NCI-H1694 (cell line): ENCODE data around the gene SPINT1.
"Not testable (repeated sequence)": the region's sequence is repeated elsewhere in the genome, so short reads cannot be mapped to it uniquely, and the experiment has no call there.

Source experiments
- DNase-seq: peaks from one replicate; lab custom pipeline; 2025; lab: John Stamatoyannopoulos, UW

Gene SPINT1

DNA sequence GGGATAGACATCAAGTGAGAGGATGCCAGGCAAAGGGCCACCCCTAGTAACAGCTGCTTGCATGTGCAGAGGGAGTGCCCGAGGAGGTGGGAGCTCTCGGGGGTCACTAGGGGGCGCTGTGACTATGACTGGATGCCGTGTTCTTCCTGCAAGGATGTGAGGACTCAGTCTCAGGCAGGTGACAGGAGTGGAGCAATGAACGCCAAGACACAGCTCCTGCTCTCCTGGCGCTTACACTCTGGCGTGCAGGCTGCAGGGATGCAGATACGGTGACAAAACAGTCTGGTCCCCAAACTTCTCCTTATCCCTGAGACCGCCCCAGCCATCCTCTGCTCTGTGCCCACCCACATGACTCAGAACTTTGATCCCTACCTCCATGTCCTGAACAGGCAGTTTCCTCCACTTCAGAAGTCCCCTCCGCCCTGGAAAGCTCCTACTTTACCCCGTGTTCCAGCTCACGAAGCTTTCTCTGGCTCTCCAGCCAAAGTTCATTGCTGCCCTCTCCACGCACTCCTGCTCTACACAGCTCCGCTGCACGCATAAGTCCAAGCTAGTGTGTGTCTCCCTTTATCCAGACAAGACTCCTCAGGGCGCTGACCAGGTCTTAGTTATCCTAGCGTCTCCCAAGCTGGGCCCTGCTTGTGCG lies 15.5 kb downstream of the SPINT1 start:
- DNase-seq: peak; percentile 59

DNA sequence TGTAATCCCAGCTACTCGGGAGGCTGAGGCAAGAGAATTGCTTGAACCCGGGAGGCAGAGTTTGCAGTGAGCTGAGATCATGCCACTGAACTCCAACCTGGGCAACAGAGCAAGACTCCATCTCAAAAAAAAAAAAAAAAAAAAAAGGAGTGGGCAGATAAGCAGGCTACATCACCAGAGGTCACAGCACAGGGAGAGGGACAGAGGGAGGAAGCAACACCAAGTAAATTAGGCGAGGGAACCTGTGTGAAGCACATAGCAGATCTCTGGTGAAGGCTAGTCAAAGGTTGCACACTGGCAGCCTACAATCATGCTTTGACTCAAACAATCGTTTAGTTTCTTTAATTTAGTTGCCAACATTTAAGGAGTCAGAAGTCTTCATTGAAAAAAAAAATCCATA lies 17.3 kb downstream of the SPINT1 start:
- not testable (repeated sequence) for DNase-seq

DNA sequence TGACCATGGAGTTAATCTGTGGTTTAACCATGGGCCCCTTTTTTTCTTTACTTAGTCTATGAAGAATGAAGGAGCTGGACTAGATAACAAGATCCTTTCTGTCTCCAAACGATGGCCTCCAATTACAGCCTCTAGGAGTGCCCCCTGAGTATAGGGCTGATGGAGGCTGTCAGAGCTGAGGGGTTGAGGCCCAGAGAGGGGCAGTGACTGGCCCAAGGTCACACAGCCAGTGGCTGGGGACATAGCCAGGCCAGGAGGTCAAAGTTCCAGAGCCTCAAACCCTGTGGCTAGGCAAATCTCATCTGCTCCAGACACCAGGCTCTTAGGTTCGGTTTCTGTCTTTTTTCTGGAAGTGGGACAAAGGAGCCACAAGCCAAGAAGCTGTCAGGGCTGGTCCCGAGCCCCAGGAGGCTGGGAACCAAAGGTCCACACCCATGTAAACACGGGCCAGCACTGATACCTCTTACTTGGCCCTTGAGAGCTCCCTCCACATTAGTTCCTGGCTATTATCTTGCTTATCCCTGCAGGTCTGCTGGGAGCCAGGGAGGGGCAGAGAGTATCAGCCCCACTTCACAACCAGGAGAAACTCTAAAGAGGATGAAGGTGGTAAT lies 19.9 kb downstream of the SPINT1 start:
- DNase-seq: no peak

DNA sequence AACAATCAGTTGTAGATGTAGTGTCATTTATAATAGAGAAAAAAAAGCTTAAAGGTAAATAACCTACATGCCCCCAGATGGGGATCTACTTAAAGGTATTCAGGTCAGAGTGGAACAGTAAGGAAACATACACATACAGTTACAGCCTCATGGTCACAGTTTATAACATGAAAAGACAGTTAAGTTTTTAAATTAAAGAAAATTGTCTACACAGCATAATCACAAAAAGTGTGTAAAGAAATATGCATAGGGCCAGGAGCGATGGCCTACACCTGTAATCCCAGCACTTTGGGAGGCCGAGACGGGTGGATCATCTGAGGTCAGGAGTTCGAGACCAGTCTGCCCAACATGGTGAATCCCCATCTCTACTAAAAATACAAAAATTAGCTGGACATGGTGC lies 23.4 kb downstream of the SPINT1 start:
- DNase-seq: no peak

DNA sequence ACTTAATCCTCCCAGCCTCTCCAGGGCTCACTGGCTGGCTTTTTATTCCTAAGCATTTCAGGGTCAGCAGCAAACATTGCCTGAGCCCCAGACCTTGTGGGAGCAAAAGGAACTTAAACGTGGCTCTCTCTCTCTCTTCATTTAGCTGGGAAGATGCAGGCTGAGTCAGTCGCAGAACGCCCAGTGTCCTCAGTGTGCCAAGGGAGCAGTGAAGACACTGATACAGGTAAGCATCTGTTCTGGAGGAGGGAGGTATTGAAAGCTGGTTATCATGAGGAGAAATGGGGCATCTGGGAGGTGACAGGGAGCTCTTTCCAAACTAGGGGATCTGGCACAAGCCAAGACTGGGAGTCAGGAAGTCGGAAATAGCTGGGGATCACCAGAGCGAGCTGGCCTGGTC lies 25.8 kb downstream of the SPINT1 start:
- DNase-seq: no peak

DNA sequence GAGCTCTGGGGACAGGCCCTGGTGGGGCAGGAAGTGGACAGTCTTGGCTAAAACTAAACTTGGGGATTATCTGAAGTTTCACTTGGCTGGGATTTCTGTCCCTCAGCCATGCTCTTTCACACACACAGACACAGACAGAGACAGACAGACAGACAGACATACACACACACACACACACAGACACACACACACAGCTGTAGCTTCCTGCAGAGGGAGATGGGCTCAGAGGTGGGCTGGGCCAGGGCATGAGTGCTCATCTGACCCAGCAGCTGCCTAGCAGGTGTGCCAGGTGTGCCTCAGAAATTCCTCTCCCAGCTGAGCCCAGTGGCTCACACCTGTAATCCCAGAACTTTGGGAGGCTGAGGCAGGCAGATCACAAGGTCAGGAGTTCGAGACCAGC lies 26.9 kb downstream of the SPINT1 start:
- no peak for DNase-seq

DNA sequence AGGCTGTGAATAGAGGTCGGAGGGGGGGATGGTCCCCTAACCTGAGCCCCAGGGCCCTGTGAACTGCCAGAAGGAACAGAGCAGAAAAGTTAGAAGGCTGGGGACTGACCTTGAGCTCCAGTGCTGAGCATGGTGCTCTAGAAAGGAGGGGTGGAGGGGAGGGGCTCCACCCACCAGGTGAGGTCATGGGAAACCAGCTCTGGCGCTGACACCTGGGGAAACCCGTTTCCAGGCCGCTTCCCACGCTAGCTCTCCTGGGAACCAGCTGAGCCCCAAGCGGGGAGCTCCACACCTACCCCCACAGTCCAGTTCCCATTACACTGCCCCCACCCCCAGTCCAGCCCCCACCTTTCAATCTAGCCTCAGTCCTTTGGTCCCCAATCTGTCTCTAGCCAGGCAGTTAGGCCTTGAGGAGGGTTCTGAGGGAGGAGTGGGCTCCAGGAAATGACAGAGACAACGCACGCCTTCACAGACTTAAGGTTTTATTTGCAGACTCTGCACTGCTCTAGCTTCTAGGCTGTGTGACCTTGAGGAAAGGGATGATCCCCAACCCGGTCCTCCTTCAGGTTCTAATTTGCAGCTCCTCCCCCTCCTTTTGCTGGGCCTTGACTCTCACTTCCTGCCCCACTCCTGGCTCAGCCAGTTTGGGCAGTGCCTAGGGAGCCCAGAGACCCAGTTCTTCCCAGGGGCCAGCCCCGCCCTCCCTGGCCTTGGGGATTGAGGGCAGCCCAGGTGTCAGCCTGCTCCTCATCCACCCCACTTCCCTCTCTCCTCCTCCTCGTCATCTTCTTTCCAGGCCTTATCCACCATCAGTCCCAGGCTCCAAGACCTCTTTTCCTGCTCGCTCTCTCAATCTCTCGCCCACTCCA lies 28.1 kb downstream of the SPINT1 start:
- DNase-seq: no peak

DNA sequence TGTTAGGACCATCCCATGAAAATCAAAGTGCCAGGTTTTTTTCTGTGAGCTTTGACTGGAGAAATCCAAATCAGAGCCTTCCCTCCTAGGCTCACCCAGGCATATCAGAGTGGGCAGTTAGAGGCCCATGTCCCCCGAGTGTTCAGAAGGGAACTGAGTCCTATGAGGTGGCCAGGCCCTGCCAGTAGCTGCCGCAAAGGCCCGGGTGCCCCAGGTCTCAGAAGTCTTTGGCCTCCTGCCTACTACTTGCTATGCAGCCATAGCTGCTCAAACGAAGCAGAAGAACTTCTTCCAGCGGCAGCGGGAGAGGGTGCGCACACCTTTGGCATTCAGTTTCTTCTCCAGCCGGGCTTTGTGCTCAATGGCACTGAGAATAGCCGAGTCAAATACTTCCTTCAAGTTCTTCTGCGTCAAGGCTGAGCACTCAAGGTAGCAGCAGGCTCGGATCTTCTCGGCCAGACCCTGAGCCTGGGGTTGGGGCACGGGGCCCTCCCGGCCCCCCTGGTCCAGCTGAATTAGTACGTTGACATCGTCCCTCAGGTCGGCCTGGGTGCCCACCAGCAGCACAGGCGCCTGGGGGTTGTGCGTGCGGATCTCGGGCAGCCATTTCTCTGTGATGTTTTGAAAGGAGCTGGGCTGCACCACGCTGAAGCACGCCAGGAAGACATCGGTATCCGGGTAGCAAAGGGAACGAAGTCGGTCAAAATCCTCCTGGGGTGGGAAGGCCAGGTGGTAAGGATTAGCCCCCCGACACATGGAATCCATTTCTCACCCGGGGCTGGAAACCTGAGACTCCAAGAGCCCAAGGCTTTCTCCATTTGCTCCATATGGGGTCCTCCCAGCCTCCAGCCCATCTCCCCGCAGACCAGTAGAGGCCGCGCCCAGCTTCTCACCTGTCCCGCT lies 29.2 kb downstream of the SPINT1 start:
- no peak for DNase-seq

DNA sequence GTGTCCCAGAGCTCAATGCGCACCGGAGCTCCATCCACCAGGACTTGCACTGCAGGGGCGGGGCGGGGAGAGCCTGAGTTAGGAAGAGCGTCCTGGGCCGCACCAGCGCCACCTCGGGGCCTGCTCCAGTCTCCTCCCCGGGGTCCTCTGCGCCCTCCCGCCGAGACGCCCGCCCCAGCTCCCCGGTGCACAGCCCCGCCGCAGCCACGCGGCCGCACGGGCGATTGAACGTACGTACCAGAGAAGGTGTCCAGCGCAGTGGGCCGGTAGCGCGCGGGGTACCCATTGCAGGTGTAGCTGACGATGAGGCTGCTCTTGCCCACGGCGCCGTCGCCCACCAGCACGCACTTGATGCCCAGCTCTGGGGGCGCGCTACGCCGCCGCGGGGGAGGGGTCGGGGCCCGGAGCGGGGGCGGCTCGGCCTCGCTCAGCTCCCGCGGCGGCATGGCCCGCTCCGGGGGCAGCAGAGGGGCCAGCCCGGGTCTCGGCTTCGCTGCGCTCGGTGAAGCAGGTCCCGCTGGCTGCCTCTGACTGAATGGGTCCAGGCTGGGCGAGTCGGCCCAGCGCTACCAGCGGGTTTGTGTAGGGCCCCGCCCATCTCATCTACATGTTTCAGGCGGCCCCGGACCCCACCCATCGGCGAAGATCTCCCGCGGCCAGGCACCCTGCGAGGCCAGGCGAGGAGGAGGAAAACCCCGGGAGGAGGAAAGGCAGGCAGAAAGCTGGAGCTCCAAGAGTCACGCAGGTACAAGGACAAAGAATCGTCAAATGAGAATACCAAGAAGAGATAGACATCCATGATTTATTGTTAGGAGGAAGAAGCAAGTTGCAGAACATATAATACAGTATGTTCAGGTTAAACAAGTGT lies 30.1 kb downstream of the SPINT1 start, which contains the start of gene RHOV:
Gene RHOV, minus strand, starts transcription at position 541 of the 868 bp plus-strand sequence. Its CDS starts 95 bp downstream, at position 446.
- peak; percentile 57 for DNase-seq

DNA sequence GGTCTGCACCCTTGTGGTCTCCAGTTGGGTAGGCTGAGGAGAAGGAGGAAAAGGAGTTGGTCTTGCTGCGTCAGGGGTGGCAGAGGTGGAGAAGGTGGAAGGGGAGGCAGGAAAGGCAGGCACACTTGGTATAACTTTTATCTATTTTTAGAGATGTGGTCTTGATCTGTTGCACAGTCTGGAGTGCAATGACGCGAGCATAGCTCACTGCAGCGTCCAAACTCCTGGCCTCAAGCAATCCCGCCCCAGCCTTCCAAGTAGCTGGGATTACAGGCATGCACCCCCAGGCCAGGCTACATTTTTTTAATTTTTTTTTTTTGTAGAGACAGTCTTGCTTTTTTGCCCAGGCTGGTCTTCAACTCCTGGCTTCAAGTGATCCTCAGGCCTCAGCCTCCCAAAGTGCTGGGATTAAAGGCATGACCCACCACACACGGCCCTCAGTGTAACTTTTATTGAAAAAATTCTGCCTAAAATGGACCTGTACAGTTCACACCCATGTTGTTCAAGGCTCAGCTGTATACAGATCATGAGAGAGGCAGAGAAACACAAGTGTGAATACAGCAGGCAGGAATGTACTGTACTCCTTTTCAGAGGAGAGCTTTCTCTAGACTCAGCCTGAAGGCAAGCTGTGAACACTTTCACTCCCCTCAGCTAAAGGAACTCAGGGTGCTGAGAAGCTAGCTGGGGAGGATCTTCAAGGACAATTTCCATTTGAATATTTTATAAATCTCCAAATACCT lies 32.3 kb downstream of the SPINT1 start:
- DNase-seq: no peak

DNA sequence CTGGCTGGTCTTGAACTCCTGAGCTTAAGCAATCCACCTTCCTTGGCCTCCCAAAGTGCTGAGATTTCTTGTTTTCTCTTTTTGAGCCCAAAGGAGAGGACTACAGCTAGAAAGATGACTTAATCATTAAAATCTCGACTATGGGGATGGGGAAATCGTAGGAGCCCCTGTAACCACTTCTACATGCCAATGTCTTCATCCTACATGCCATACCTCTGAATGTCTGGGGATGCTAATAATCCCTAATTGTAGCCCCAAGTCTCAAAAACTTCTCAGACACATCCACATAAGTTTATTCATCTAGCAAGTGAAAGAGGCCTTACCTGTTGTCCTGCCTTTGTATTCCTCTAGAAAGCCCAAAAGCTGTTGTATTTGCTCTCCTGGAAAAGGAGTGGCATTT lies 33.8 kb downstream of the SPINT1 start:
- no peak for DNase-seq

DNA sequence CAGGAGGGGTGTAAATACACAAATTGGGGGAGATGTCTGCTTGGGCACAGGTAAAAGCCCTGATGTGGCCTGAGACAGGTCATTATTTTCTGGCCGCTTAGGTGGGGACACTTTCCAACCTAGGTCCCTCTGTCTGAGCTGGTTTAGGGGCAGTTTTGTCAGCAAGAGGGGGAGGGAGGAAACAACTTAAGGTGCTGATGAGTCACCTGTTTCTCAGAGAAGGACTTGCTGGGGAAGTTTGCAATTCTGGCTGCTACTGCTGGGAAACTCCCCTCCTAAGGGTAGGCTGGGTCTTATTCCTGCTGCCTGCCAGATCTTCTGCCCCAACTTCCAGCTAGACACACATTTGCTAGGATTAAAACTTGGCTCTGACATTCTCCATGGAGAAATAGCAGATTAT lies 34.9 kb downstream of the SPINT1 start:
- DNase-seq: no peak

DNA sequence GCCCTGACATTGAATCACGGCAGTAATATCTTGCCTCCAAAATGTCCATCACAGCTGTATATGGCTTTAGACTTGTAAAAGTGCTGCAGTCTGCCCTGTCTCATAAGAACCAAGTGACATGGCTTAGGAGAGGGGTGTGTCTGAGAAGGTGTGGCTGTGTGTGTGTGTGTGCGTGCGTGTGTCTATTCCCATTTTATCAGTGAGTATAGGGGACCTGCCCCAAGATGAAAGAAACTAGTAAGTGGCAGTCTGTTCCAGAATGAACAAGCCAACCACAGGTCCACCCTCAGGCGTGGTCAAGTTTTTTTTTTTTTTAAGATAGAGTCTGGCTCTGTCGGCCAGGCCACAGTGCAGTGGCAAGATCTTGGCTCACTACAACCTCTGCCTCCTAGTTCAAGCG lies 35.8 kb downstream of the SPINT1 start:
- DNase-seq: no peak

DNA sequence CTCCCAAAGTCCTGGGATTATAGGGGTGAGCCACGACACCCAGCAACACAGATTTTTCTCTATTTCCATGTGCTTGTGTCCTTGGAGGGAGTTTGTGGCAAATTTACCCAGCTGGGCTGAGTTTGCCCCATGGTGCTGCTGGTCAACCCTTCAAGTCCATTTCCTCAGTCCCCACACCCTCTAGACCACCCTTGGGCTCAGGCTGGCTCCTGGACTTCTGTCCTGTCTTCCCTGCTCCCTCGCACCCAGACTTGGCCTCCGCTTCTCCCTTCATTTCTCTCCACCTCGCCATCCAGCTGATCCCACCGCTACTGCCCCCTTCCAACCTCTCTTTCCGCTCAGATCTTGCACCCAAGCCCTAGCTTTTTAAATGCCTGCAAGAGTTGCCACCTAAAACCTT lies 37.5 kb downstream of the SPINT1 start:
- DNase-seq: no peak

DNA sequence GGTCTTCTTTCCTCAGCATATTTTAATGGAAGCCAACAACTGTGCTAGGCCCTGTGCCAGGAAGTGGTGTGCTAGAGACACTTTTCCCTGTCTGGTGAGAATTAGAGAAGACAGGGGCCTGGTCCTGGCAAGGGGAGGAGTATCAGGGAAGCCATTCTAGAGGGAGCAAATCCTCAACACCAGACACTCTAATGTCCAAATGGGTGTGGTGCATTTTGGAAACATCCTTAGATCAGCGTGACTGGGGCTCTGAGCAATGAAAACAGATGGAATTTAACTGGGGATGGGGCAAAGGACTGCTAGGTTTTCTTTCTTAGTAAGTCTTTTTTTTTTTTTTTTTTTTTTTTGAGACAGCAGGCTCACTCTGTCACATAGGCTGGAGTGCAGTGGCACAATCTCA lies 42.7 kb downstream of the SPINT1 start:
- no peak for DNase-seq

DNA sequence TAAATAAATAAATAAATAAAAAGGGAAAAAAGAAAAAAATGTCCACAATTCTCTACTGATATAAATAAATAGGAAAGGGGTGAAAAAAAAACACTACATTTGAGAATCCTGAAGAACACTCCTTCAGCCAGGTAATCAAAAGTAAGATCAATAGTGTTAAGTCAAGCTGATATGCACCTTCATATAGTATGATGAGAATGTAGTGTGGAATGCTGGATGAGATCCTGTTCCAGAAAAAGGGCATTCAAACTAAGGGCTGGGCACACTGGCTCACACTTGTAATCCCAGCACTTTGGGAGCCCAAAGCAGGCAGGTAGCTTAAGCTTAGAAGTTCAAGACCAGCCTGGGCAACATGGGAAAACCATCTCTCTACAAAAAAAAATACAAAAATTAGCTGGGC lies 45.3 kb downstream of the SPINT1 start:
- no peak for DNase-seq

DNA sequence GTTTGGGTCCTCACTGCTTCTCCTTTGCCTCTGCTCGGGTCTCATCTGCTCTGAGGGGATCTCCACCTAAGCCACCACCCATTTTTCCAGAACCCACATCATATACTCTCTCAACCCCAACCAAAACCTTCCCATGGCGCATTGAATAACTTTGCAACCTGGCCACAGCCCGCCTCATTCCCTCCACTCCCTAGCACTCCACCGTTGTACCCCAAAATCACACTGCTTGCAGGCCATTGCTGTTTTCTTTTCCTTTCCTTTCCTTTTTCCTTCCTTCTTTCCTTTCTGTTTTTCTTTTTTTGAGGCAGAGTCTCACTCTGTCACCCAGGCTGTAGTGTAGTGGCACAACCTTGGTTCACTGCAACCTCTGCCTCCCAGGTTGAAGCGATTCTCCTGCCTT lies 47.3 kb downstream of the SPINT1 start:
- DNase-seq: no peak

DNA sequence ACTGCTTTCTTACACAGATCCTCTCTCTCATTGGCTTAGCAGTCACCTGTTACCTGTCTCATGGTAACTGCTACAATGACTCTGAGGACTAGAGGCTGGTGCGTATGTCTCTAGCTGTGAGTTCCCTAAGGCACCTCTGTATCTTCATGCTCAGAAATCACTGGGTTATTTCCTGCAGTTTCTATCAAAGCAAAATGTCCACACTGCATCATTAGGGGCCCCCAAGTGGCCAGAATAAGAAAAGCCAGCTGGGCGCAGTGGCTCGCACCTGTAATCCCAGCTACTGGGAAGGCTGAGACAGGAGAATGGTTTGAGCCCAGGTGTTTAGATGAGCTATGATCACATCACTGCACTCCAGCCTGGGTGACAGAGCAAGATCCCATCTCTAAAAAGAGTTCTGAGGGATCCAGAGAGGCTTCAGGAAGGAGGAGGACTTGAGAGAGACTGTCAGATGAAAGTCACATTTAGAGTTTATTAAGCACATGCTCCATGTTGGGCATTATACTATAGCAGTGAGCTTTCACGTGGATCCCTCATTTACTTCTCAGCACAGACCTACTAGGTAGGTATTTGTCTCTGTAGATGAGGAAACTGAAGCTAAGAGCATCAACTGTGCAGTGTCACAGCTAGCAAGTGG lies 48.1 kb downstream of the SPINT1 start:
- DNase-seq: no peak

DNA sequence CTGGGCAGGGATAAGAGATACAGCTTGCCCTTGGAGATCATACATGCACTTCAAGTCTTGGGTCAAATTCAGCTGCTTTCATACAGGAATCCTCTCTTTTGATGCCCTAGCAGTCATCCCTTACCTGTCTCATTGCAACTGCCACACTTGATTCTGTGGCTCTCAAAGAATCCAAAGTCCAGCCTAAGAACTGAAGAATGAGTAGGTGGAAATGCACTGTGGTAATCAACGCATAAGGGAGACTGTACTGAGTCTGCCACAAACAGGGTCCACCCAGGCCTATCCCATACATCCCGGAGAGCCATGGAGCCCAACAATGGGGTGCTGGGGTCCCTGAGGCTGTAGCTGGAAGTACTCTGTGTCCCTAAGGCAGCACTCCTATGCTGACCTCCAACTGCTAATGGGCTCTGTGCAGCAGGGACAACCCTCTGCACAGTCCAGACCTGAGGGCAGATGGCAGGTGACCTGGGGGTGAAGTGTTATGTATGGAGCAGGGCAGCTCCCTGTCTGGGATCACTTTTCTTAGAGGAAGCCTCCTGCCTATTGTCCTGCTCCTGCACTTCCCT lies 48.7 kb downstream of the SPINT1 start:
- DNase-seq: no peak
